ENCODE data around the gene SYT3.

SYT3 gene

DNA sequence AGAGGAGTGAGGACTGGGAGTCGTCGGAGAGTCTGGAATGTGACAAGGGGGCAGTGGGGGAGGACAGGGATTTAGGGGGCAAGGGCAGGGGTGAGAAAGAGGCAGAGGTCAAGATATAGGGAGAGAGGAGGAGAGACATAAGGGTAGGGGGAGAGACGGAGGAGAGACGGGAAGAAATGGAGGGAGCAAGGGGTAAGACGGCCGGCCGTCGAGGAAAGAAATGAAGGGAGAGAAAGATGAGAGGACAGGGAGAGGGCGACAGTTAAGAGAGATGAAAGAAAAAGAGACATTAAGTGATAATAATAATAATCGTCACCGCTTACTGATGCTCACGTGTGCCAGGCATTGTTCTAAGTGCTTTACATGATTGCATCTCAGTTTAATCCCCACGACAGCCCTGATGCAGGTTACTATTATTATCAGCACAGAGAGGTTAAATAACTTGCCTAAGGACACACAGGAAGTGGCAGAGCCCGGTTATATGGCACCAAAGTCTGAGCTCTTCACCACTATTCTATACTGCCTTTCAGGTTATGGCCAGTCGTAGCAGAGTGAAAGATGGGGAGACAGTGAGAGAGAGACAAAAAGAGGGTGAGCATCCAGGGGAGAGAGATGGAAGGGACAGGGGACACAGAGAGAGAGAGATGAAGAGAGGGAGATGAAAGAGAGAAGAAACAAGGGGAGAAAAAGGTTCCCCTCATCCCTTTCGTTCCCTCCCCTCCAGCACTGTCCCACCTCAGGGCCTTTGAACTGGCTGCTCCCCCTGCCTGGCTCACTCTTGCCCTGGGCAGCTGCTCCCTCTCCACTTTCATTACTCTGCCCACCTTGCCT lies 23.2 kb upstream of the SYT3 start:
- no peak for DNase-seq (ENCODE audit: low read depth in 2 of 3, low spot score in 2 of 3)

DNA sequence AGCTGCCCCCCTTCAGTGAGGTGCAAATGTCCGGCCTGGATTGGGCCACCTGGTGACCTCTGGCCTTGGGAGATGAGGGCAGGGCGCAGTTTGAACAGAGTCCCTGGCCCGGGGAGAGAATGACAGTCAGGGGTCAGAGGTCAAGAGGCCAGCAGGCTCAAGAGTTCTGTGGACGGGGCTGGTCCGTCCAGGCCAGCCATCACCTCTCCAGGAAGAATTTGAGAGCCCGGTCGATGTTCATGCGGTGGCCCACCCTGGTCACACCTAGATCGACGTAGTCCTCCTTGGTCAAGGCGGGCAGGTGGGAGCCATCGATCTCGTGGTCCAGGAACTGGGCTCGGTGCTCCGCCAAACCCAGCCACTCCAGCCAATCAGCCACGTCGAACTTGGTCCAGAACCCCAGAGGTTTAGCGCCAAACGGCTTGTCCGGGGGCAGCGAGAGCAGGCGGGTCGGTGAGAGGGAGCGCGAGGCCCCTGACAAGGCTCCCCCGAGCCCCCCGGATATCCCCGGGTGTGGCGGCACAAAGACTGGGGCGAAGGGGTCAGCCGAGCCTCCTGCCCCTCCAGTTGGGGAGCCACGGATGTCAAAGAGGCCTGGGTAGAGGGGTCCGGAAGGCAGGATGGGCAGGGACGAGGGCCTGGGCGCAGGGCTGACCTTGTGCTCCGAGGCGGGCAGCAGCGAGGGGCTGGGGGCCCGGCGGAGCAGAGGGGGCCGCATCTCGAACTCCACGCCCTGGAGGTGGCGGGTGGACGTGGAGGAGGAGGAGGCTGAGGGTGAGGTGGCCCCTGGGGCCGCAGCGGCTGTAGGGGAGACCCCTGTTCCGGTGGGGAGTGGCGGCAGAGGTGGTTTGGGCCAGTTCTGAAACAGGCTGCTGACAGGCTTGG lies 22.3 kb upstream of the SYT3 start:
- DNase-seq (ENCODE audit: low read depth in 2 of 3, low spot score in 2 of 3), result no peak

DNA sequence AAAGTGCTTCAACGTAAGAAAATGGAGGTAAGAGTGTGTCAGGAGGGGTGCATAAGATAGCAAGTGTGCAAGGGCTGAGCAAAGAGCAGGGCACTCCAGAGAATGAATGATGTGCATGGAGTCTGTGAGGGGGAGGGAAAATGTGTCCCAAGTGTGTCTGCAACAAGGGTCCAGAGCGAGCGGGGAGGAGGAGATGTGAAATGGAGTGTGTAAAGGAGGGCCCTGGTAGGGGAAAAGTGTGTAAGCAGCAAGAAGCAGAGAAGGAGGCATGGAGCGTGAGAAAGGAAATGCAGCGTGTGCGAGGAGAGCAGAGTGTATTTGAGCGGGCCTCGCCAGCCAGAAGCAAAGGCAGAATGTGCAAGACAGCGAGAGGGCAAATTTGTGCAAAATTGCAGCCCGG lies 21.3 kb upstream of the SYT3 start:
- DNase-seq (ENCODE audit: low read depth in 2 of 3, low spot score in 2 of 3), result no peak

DNA sequence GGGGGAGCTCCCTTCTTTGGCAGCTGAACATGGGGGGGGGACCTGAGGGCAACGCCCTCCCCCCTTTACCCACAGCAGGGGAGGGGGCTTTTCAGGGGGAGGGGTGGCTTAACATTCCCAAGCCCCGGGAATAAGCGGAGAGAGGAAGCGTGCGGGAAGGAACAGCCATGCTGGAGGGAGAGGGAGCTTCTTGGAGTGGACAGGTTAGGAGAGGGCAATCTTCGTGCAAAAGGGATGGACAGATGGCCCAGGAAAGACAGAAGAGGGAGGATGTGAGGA lies 20.3 kb upstream of the SYT3 start:
- DNase-seq (ENCODE audit: low read depth in 2 of 3, low spot score in 2 of 3), result no peak

DNA sequence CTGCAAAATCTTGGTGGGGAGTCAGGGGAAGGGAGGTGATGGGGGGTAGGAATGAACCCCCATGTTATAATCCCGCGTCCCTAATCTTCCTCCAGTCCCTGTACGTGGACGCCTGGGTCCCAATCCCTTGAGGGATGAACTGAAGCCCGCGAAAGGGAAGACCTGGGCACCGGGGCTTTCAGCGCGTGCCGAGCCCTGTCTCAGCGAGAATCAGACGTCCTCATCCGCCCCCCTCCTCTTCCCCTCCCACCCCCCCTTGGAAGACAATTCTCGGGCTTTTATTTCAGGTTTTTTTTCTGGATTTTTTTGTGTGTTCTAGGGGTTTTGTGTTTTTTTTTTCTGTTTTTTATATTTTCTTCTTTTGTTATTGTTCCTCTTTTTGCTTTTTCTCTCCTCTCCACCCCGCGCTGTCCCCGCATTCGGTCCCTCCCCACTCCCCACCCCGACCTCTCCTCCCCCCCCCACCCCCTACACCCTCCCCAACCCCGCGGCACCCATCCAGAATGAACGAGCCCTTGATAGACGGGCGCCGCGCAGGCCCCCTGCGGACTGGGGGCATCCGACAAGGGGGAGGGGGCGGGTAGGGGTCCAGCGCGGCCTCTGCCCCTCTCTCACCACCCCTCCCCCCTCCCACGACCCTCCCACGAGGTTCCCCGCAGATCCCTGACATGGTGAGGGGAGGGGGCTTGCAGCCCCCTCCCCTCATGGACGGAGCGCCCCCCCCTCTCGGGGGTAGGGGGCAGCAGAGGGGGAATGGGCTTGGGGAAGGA lies 19.8 kb upstream of the SYT3 start:
- no peak for DNase-seq (ENCODE audit: low read depth in 2 of 3, low spot score in 2 of 3)

DNA sequence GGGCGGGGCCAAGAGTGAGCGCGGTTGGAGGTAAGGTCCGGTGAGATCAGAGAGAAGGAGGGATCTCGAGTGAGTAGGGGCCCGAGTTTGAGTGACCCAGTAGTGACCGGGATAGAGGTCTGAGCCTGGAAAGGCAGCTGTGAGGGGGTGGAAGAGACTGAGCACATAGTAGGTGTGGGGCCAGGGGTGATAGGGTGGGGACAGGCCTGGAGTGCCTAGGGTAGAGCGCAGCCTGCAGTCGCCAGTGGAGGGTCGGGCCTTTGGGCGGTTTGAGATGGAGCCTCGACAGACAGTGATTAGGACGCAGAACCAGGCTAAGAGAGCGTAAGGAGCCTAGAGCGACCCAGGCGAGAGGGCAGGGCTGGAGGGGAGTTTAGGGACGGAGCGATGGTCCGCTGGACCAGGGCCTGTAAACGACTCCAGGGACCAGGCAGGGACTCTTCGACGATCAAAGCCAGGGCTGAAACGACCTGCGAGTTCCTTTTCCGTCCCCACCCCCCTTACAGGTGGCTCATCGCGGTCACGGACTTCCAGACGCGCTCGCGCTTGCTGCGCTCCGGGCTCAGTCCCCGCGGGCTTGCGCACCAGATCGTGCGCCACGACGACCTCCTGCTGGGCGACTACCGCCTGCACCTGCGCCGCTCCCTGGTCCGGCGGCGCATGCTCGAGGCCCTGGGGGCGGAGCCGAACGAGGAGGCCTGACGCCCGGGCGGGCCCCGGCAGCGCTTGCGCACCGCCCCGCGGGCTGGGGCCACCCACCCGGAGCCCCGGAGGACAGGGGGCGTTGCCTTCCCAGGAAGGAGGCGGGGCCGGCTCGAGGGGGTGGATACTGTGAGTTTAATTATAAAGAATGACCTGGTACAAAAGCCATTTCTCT lies 19.0 kb upstream of the SYT3 start:
- DNase-seq (ENCODE audit: low read depth in 2 of 3, low spot score in 2 of 3), result peak; percentile 18 to 70 (median 40)

DNA sequence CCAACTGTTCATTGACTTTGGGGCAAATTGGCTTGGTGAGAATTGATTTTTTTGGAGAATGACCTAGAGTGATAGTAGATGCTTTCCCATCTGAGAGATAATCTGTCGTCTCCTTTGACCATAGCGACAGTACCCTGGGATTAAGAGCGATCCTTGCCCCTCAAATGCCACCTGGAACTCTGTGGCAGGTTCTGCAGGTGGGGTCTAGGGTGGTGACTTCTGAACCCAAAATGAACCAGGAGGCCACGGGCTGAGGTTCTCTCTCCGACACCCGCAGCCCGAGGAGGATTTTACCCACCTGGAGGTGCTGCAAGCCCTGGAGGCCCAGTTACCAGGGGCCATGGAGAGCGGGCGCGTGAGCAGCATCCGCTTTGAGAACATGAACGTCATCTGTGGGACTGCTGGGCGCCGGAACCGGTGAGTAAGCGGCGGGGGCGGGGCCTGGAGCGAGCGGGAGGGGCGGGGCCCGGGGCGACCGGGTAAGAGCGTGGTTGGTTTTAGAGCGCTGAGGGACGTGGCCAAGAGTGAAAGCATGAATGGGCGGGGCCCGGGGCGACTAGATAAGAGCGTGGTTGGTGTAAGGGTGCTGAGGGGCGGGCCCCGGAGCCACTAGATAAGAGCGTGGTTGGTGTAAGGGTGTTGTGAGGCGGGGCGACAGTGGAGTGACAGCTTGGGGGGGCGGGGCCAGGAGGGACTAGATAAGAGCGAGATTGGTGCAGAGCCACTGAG lies 18.2 kb upstream of the SYT3 start:
- DNase-seq (ENCODE audit: low read depth in 2 of 3, low spot score in 2 of 3), result peak; percentile 62 to 85 (median 82)

DNA sequence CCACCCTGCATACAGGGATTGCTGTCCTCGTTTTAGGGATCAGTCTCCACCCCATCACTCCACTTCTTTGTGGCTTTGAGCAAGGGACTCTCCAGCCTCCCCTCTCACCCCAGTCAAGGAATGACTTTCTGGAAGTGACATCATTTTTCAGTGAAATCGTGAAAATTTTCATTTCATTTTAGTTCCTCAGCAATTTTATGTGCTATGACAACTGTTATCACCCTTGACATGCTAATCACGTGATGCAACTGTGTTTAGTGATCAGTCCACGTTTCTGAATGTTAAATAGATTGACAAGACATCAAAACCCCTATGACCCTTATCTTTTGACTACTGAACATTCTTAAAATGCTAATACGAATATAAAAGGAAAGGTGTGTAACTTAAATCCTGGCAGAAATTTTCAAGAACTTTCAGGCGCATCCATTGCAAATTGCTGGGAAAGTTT lies 17.6 kb upstream of the SYT3 start:
- DNase-seq (ENCODE audit: low read depth in 2 of 3, low spot score in 2 of 3), result no peak

DNA sequence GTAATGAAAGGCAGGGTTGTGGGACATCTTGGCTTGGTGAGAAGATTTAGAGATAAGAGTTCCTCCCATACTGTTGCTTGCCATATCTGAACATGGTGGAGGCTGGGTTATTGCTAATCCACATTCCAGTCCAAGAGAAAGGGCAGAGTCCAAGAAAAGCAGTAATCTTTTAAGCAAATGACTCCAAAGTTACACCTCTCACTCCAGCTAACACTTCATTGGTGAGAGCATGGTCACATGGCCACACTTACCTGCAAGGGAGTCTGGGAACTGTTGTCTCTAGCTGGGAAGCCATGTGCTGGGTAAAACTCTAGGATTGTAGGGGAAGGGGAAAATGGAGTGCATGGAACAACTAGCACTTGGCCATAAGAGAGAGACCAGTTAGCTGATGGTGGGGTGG lies 15.2 kb upstream of the SYT3 start:
- no peak for DNase-seq (ENCODE audit: low read depth in 2 of 3, low spot score in 2 of 3)

DNA sequence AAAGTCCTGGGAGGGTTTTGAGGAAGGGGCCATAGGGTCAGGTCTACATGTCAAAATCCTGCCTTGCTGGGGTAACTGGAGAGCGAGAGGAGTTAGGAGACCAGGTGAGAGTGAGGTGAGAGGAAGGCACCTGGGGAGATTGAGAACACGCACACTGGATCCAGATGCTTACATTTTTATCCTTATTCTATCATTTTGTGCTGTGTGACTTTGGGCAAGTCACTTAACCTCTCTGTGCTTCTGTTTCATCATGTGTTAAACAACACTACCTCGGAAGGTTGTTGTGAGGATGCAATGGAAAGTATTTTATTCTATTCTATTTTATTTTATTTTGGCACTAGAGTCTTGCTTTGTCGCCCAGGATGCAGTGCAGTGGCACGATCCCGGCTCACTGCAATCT lies 13.0 kb upstream of the SYT3 start:
- no peak for DNase-seq (ENCODE audit: low read depth in 2 of 3, low spot score in 2 of 3)

DNA sequence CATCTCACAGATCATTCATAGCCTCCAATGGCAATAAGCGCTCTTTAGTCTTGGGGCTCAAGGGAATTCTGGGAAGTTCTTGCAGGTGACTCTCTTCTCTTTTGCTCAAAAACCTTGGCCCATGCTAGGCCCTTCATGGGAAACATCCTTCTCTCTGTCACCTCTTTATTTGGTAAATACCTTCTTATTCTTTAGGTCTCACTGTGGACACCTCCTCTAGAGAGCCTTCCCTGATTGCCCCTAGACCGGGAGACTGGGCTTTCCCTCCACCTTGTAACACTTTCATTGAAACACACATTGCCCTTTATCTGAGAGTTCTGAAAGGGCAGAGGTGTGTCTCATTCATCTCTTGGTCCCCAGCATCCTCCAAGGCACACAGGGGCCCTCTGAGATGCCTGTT lies 11.5 kb upstream of the SYT3 start:
- DNase-seq (ENCODE audit: low read depth in 2 of 3, low spot score in 2 of 3), result no peak

DNA sequence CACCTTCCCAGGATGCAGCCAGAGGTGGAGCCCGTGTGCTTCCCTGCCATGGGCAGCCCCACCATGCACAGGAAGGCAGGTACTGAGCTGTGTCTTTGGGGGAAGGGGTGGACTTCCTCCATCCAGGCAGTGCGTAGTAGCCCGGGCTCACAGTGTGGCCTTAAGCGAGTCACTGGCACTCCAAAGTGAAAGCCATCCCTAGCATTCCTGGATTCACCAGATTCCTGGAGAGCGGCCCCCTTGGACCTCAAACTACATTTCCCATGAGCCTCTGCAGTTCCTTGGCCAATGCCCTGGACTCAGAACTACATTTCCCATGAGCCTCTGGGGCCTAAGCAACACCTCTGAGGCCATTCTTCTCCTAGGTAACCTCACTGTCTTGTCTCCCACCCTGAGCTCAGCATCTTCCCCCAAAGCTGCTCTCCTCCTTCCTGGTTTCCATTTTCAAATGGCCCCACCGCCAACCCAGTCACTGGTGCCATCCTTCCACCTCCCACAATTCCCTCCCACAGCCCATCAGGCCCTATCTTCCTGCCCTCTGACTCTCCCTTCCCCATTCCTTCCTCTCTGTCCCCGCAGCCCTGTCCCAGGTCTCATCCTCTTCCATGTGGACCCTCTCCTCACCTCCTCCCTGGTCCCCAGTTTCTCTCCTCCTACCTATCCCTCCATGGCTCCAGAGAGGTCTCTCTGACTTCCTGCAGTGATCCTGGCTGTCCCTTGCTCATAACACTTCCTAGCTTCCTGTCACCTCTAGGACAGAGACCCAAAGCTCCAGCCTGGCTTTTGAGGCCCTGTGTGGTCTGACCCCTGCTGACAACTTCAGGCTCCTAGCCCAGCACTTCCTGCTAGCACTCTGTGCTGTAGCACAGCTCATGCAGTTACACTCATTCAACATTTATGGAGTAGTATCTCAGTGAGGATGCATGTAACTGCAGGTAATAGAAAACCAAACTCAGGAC lies 10.0 kb upstream of the SYT3 start, which contains the start of gene C19orf81:
Gene C19orf81 (plus strand): TSS at position 13 of the 959 bp plus-strand sequence. CDS start 0 bp downstream, at position 13.
- DNase-seq (ENCODE audit: low read depth in 2 of 3, low spot score in 2 of 3), result no peak

DNA sequence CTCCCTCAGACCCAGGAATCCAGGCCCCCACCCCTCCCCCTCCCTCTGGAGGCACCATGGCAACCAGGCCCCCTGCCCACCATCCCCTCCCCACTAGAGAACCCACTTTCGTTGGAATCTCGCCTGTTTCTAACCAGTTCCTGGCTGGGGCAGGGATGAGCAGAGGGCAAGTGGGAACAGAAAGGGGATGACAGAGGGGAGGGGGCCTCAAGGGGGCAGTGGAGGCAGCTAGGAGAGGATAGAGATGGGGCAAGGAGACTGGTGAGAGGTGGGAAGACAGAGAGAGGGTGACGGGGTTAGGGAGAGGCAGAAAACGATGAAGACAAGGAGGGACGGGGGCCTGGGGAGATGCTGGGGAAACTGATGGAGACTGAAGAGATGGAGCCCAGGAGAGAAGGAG lies 9.0 kb upstream of the SYT3 start:
- DNase-seq (ENCODE audit: low read depth in 2 of 3, low spot score in 2 of 3), result no peak

DNA sequence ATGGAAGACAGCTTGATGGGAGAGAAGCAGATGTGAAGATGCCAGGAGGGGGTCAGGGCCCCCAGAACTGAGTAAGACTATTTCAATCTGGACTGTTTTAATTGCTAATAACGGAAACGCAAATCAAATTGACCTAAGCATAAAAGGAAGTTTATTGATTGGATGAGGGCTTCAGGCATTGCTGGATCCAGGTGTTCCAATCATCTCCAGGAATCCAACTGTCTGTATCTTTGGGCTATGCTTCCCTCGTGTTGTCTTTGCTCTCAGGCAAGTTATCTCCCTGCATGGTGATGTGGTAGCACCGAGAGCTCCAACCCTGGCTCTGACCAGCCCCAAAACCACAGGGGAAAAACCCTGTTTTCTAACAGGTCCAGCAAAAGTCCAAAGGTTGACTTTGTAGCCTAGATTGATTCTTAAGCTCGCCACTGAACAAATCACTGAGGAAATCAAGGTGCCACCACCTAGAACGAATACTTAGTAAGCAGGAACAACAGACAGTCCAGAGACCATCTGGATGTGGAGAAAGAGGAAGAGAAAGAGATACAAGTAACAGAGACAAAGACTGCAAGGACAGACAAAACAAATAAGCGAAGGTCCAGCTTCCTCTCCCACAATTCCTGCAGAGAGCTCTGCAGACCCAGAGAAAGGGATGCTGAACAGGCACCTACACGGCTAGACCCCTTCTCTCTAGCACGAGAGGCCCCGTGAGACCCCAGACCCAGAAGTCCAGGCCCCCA lies 8.4 kb upstream of the SYT3 start:
- DNase-seq (ENCODE audit: low read depth in 2 of 3, low spot score in 2 of 3), result no peak

DNA sequence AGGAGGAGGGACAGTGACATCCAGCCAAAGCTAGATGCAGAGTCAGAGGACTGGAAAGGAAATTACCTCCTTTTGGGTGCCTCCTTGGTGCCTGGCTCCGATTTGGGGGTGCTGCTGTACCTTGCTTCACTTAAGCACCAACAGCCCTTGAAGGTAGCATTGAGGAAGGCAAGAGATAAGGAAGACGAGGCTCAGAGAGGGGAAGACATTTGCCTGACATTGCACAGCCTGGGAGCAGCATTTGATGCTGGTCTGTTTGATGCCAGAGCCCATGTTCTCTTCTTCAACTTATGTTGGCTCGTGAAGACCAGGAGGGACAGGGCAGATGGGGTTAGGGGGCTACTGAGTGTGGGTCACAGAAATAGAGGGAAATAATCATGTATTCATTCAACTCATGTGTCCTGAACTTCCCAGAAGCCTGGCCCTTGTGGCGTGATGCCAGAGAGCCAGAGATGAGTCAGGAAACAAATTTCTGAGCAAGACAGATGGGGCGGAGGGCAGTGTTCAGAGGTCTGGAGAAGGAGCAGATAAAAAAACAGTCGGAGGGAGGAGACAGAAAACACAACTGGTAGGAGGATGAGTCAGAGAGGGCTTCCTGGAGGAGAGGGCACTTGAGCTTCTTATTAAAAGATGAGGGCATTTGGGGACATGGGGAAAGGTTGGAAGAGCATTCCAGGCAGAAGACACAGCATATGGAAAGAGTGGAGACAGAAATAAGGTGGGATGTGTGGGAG lies 6.6 kb upstream of the SYT3 start:
- no peak for DNase-seq (ENCODE audit: low read depth in 2 of 3, low spot score in 2 of 3)

DNA sequence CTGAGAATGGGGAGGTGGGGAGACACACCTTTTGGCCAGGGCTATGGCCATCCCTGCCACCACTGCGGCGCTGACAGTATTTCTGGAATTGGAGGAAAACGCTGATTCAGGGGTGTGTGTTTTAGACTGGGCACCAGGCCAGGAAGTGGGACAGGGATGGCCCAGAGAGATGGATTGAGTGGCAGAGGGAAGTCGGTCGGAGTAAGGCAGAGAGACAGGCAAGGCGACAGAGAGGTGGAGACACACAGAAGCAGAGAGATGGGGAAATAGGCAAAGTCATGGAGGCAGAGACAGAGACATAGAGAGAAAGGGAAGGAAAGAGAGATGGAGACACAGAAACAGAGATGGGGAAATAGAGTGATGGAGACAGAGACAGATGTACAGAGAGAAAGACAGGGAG lies 5.4 kb upstream of the SYT3 start:
- DNase-seq (ENCODE audit: low read depth in 2 of 3, low spot score in 2 of 3), result no peak

DNA sequence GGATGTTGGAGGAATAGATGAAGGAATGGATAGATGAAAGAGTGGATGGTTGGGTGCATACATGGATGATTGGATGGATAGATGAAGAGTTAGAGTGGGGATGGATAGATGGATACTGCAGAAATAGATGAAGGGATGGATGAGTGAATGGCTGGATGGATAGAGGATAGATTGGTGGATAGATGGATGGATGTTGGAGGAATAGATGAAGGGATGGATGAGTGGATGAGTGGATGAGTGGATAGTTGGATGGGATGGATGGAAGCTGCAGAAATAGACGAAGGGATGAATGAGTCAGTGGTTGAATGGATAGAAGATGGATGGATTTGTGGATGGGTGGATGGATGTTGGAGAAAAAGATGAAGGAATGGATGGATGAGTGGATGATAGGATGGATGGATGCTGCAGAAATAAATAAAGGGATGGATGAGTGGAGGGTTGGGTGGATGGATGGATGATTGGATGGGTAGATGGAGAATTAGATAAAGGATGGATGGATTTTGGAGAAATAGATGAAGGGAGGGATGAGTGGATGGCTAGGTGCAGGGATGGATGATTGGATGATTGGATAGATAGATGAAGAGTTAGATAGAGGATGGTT lies 4.7 kb upstream of the SYT3 start:
- no peak for DNase-seq (ENCODE audit: low read depth in 2 of 3, low spot score in 2 of 3)
